NCI-H1105 treated with DMSO at 0.1 percent for 48 hours (cell line): ENCODE measurements around the gene MYOM3.
A peak's percentile ranks its signal among the peaks of the same experiment; 100 is the strongest.
"Not testable (repeated sequence)": the region's sequence is repeated elsewhere in the genome, so short reads cannot be mapped to it uniquely, and the experiment has no call there.

ENCODE experiments used
- DNase-seq: peaks from one replicate; lab custom pipeline; 2025; lab: John Stamatoyannopoulos, UW

MYOM3 gene

DNA sequence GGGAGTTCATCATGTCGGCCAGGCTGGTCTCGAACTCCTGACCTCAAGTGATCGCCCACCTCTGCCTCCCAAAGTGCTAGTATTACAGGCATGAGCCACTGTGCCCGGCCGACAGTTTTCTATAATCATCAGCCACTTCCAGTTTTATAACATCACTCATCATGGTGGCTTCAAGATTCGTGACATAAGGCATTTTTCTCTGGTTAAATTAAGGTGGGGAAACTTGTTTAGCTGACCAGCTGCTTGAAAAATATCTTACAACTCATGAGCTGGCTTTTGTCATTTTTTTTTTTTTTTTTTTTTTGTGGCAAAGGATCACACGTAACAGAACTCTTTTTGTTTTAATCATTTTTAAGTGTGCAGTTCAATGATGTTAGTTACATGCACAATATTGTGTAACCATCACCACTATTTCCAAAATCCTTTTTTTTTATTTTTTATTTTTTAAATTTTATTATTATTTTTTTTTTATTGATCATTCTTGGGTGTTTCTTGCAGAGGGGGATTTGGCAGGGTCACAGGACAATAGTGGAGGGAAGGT lies 80.9 kb downstream of the MYOM3 start:
- not testable (repeated sequence) for DNase-seq

GRCh38 chr1:24027838-24028468 lies 84.0 kb downstream of the MYOM3 start:
- no peak for DNase-seq

DNA sequence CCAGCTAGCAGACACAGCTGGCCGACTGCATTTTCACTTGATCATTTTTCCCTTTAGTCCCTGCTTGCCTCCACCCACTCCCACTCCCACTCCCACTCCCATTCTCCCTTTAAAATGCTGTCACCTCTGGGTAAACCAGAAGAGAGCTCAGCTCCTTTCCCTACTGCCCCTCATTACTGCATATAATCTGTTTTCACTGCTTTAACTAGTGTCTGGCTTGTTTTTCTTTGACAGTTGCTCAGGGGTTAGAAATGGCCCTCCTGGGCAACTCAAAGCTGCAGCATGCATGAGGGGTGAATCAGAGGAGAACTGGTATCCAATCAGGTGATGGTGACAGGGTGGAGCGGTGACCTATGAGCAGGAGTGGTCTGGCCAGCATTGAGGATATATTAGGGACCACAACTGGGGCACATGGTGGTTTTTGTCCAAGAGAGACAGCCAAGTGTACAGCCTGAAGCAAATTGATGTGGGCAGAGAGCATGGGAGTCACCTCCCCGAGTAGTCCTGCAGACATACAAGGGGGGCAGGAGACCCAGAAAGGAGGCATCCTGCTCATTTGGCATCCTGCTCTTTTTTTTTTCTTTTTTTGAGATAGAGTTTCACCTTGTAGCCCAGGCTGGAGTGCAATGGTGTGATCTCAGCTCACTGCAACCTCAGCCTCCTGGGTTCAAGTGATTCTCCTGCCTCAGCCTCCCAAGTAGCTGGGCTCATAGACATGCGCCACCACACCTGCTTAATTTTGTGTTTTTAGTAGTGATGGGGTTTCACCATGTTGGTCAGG lies 89.2 kb downstream of the MYOM3 start:
- no peak for DNase-seq

GRCh38 chr1:24021403-24022266 lies 90.3 kb downstream of the MYOM3 start:
- DNase-seq: no peak

GRCh38 chr1:24020470-24020869 lies 91.5 kb downstream of the MYOM3 start:
- no peak for DNase-seq

DNA sequence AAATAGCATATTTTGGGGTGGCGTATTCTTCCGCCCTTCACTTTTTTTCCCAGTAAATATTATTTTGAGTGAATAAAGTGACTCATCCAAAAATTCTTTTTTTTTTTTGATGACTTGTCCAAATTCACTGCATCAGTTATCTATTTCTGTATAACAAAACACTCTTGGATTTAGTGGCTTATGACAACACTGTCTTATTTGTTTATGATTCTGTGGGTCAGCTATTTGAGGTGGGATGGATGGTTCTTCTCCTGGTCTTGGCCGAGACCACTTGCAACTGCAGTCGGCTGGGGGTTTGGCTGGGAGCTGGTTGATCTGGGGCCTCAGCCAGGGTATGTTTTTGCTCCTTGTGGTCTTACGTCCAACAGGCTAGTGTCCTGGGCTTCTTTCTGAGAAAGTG lies 91.9 kb downstream of the MYOM3 start:
- DNase-seq: no peak

DNA sequence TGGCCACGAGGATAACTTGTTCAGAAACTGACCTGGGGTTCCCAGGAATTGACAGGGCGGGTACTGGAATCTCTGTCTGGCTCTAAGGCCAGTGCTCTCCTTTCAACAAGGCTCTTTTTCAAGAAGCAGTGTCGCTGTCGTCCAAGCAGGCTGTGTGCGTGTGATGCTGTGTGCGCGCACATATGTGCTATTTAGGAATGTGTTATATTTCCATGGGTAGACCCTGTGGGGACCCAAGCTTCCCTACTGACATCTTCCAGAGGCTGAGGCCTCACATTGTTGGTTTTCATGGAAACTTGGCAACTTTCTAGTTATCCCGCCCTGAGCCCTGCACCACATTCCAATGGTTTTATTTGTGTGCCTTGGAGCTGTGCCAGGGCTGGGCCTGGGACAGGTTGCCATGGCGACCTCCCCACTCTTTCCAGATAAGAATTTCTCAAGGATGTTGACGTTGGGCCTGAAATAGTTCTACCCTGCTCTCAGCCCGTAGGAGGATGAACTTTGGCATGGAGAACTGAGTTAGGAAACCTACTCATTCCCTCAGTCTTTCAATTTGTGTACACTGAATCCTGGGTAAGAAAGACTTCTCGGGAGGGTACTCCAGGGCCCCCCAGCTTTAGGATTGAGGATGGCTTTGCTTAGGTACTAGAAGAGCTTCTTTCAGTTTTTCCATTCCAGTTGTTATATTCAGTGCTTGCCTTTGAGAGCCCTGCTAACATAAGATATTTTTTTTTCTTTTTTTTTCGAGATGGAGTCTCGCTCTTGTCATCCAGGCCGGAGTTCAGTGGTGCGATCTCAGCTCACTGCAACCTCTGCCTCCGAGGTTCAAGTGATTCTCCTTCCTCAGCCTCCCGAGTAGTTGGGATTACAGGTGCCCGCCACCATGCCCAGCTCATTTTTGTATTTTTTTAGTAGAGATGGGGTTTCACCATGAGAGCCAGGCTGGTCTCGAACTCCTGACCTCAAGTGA lies 93.0 kb downstream of the MYOM3 start:
- peak; percentile 12 for DNase-seq

DNA sequence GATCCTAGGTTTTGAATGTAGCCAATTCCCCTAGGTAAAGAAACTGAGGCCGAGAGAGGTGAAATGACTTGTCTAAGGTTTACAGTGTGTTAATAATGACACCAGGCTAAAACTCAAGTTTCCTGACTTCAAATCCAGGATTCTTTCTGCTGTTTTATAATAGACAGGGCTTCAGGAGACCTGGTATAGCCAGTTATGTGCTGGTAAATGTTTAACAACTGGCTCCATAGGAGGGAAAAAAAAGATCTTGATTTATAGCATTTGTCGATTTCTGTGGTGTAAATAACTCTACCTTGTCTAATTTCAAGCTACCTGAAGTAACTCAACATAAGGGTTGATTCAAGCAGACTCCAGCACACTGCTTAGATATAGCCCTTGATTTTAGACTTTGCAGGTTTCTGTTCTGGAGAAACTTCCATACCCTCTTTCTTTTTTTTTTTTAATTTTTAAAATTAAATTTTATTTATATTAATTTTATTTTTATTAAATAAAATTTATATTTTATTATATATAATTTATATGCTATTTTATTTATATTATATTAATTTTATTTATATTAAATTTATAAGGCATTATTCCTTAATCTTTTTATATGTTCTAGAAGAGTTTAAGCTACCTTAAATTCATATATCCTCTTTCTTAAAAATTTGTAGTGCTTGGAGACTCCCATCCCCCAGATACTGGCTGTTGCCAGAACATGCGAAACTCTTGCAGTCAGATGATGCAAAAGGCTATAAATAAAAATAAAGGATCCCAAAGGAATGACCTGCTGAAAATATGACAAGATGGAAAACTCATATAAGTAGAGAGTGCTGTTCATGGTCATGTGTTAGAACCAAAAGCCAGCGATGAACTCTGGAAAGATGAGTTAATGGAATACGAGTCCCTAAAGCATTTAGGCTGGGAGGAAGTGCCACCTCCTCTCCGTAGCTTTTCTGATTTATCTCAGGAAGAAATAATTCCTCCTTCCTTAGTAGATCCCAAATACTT lies 96.4 kb downstream of the MYOM3 start:
- DNase-seq: no peak

DNA sequence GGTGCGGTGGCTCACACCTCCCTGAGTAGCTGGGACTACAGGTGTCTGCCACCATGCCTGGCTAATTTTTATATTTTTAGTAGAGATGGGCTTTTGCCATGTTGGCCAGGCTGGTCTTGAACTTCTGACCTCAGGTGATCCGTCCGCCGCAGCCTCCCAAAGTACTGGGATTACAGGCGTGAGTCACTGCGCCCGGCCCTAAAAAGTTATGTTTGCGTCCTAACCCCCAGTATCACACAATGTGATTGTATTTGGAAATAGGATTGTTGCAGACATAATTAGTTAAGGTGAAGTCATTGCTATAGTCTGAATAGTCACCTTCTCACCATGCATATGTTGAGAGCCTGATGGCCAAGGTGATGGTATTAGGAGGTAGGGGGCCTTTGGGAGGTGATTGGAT lies 99.1 kb downstream of the MYOM3 start:
- DNase-seq: not testable (repeated sequence)

- DNase-seq: no peak
Measured at GRCh38 chr1:24010650-24011049, 101.3 kb downstream of the MYOM3 start.

GRCh38 chr1:24009406-24009805 lies 102.5 kb downstream of the MYOM3 start:
- no peak for DNase-seq

GRCh38 chr1:24008574-24009184 lies 103.3 kb downstream of the MYOM3 start:
- DNase-seq: not testable (repeated sequence)

- DNase-seq: no peak
Measured at GRCh38 chr1:24007079-24007478, 104.9 kb downstream of the MYOM3 start.
